BE2C (cell line): ENCODE results near the gene WWP2.

Source experiments
- DNase-seq: peaks from one replicate; pipeline ENCODE4 v3.0.0-alpha.2; 2020
- H3K27me3 ChIP-seq: fragments of 250-450 bp; sonication (Bioruptor Pico); 2 replicates; pipeline ENCODE4 v1.5.1; 2020; ENCODE audit warnings: mild to moderate bottlenecking
- H3K36me3 ChIP-seq: fragments of 250-450 bp; sonication (Bioruptor Pico); 2 replicates; pipeline ENCODE4 v1.5.1; 2020; ENCODE audit warnings: mild to moderate bottlenecking
- H3K4me1 ChIP-seq: fragments of 250-450 bp; sonication (Bioruptor Pico); 2 replicates; pipeline ENCODE4 v1.5.1; 2020
- H3K4me3 ChIP-seq: 2 replicates; pipeline ENCODE4 v1.5.1; 2011; ENCODE audit warnings: low read depth, low read length
- H3K9me3 ChIP-seq: fragments of 250-450 bp; sonication (Bioruptor Pico); 2 replicates; pipeline ENCODE4 v1.5.1; 2020
- CTCF ChIP-seq: IDR thresholded peaks from 2 replicates; pipeline ENCODE4 v1.5.1; 2012; ENCODE audit warnings: mild to moderate bottlenecking, low read depth, low read length

The WWP2 gene

GRCh38 chr16:69816996-69817395, 54.9 kb downstream of the WWP2 start:
- Histone ChIP-seq H3K27me3 (no peaks in the 10 kb centered on the region), H3K4me3 (no peak overlapping the region), H3K9me3 (no peaks in the 10 kb centered on the region), H3K36me3 (no peaks in the 10 kb centered on the region), H3K4me1 (no peaks in the 10 kb centered on the region)
- TF ChIP-seq CTCF, result no peak
- DNase-seq, result no peak

- H3K27me3 ChIP-seq, result no peaks in the 10 kb centered on the region; the same call in 1 of the 2 replicates
- H3K4me1 ChIP-seq, result peaks cover 5% of the 10 kb centered on the region
- no peak for TF ChIP-seq CTCF
- H3K4me3 ChIP-seq, result no peak overlapping the region
- no peak for DNase-seq
- H3K36me3 ChIP-seq, result no peaks in the 10 kb centered on the region
- no peaks in the 10 kb centered on the region for H3K9me3 ChIP-seq
Measured at GRCh38 chr16:69818891-69819545, 56.9 kb downstream of the WWP2 start.

- H3K36me3 ChIP-seq, result no peaks in the 10 kb centered on the region
- no peaks in the 10 kb centered on the region for H3K9me3 ChIP-seq
- no peak for TF ChIP-seq CTCF
- peaks cover 6% of the 10 kb centered on the region for H3K4me1 ChIP-seq
- H3K27me3 ChIP-seq, result no peaks in the 10 kb centered on the region; the same call in 1 of the 2 replicates
- no peak overlapping the region for H3K4me3 ChIP-seq
- no peak for DNase-seq
Measured at GRCh38 chr16:69820926-69821541, 58.9 kb downstream of the WWP2 start.

- Histone ChIP-seq H3K4me3 (no peak overlapping the region), H3K27me3 (no peaks in the 10 kb centered on the region; the same call in 1 of the 2 replicates), H3K9me3 (no peaks in the 10 kb centered on the region), H3K36me3 (no peaks in the 10 kb centered on the region), H3K4me1 (peaks cover 6% of the 10 kb centered on the region)
- DNase-seq, result no peak
- no peak for TF ChIP-seq CTCF
Measured at GRCh38 chr16:69821844-69822173, 59.7 kb downstream of the WWP2 start.

GRCh38 chr16:69822174-69822935, 60.2 kb downstream of the WWP2 start:
- no peak overlapping the region for H3K4me3 ChIP-seq
- no peak for TF ChIP-seq CTCF
- H3K36me3 ChIP-seq, result no peaks in the 10 kb centered on the region
- no peaks in the 10 kb centered on the region for H3K9me3 ChIP-seq
- DNase-seq, result no peak
- peaks cover 10% of the 10 kb centered on the region for H3K4me1 ChIP-seq
- no peaks in the 10 kb centered on the region; the same call in 1 of the 2 replicates for H3K27me3 ChIP-seq
